CD4-positive, alpha-beta T cell treated with Interleukin-1 beta for 1 hour (primary cell): ENCODE measurements around the gene BCAS1.

Source experiments
- DNase-seq, 2 donors: peaks; one replicate each; pipeline ENCODE4 v3.0.0-alpha.2; 2020 to 2022

Gene BCAS1

DNA sequence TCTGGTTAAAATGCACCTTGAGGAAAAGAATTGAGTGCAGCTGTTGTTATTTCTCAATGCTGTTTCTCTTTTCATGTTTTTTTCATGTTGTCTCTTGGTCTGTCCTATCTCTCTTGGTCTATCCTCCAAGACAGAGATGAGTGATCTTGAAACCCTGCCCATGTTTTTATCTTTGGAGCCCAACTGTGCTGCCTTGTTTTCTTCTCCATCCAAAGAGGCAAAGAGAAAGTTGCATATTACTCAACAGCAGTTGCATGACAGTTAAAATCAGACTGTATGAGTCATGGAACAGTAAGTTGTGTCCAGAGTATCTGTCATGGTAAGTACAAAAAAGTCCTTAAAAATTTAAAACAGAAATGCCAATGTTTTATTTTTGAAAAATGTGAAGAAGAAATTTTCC lies 26.2 kb downstream of the BCAS1 start:
- no peak for DNase-seq

DNA sequence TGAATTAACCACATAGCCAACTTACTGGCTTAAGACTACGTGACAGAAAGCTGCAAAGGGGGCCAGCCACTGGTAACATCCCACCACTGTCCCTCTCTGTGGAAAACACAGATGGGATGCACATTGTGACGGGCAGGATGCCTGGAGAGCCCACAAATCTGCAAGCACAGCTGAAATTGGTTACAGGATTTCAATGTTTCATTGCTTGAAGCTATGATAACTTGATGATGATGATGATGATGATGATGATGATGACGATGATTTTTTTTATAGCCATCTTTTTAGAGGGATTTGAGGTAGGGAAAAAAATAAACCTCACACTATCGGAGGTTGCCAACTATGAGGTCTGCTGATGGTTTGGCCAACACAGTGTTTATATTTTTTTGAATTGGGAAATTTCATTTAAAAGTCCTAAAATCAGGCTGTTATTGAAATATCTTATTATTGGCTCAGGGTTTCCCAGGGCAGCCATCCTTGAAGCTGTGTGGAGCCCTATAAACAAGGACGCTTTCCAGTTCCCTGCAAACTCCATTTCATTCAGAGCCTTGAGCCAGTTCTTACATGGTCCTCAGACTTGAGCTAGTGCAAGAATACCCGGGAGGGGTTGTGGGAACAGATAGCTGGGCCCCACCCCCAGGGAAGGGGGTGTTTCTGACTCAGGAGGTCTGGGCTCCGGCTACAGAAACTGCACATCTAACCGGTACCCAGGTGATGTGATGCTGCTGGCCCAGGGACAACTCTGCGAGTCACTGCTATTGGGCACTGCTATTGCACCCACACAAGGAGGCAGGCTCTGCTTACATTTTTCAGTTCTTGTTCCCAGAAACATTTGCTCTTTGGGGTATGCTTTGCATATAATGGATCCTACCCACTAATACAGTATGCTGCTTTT lies 27.1 kb downstream of the BCAS1 start:
- DNase-seq, result no peak

- no peak for DNase-seq
Observed at GRCh38 chr20:54042021-54042420, 28.4 kb downstream of the BCAS1 start.

DNA sequence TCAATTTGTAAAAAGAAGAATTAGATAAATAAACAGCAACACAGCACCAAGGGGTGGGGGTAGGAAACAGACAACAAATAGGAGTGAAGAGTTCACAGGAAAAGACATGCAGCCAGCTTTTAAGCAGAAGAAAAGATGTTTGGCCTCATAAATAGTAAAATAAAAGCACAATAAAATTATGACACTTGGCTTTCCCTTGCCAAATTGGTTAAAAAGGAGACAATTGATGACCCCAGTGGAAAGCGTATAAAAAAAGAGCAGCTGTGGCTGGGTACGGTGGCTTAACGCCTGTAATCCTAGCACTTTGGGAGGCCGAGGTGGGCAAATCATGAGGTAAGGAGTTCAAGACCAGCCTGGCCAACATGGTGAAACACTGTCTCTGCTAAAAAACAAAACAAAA lies 29.1 kb downstream of the BCAS1 start:
- no peak for DNase-seq

DNA sequence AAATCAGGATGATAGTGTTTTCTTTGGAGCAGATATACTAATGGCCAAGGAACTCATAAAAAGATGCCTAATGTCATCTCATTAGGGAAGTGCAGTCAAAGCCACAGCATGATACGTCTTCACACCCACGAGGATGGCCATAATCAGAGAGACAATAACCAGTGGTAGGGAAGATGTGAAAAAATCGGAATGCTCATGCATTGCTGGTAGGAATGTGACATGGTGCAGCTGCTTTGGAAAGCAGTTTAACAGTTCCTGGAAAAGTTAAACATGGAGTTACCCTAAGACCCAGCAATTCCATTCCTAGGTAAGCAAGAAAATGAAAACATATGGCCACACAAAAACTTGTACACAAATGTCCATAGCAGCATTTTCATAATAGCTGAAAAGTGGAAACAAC lies 29.9 kb downstream of the BCAS1 start:
- no peak for DNase-seq

- no peak for DNase-seq
Observed at GRCh38 chr20:54038961-54039360, 31.4 kb downstream of the BCAS1 start.

DNA sequence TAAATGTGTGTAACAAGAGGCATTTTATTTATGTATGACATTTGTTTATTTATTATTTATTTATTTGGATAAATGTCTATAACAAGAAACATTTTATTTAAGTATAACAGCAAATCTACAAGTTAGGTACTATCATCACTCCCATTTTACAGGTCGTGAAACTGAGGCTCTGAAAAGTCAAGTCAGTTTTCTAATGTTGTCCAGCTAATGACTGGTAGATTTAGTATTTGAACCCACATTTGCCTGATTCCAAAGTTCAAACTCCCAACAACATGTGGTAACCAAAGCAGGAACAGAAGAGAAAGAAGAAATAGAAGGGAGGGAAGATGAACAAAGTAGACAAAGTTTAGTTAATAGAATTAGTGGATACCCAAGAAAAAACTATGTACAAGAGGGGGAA lies 32.9 kb downstream of the BCAS1 start:
- no peak for DNase-seq

GRCh38 chr20:54029643-54030042 lies 40.8 kb downstream of the BCAS1 start:
- DNase-seq, result no peak

DNA sequence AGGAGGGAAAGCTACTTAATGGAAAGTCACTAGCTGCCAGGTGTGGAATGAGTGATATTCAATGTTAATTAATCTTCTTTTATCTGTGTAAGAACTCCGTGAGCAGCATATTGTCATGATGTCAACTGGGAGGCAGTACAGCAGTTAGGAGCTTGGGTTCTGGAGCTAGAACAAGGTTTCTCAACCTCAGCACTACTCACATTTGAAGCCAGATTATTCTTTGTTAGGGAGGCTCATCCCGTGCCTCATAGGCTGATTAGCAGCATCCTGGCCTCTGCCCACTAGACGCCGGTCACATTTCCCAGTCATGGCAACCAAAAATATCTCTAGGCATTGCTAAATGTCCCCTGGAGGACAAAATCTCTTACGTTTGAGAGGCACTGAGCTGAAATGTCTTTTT lies 41.2 kb downstream of the BCAS1 start:
- DNase-seq, result no peak

DNA sequence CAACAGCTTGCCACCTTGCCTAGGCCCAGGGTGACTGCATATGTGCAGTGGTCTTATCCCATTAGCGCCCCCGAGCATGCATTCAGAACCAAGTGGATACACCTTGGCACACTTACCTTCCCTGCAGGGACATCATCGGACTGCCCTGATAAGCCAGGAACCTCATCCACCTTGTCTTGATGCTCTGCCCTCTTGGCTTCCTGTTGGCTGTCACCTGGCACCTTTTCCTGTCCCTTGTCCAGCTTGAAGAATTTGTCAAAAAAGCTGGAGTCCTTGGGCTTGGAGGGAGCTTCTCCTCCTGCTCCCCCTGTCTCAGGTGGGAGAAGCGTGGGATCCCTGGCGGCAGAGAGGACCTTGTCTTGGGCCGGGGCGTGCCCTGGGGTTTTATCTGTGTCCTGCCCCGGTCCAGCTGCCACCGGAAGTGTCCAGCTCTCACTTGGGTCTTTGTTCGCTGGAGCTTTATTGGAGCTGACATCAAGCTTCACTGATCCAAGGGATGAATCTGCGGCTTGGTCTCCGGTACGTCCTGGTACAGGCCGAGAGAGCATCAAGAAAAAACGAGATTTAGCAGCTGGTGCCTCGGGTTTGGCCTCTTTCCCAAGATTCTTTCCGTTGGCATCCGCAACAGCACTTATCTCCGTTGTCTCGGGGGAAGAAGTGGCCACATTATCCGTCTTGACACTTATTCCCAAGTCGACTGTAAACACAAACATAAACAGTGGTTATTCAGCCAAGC lies 42.0 kb downstream of the BCAS1 start:
- DNase-seq, result no peak

GRCh38 chr20:54027704-54028103 lies 42.7 kb downstream of the BCAS1 start:
- DNase-seq, result no peak

- DNase-seq, result no peak
Observed at GRCh38 chr20:54026295-54027064, 43.9 kb downstream of the BCAS1 start.

DNA sequence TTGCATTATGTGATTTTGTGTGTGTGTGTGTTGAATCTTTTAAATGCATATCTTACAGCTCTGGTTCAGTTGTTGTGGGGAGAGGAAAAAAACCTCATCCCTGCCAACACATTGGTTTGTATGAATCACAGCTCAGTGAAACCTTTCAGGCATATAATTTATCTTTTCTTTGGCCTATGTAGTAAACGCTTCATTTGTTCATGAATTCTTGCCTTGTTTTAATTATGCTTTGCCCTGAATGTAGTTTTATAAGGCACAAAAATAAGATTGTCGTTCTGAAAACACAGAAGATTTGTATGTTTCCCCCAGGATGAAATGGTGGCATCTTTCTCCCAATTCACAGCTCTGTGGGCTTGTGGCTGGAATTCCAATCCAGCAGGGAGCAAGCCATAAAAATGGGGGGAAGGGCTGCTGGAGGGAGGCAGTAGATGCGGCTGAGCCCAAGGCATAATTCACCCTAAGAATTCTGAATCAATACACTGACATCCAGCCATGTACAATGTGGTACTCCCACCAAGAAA lies 45.1 kb downstream of the BCAS1 start:
- no peak for DNase-seq

- no peak for DNase-seq
Observed at GRCh38 chr20:54023406-54023805, 47.0 kb downstream of the BCAS1 start.

GRCh38 chr20:54021446-54022235 lies 48.8 kb downstream of the BCAS1 start:
- DNase-seq, result no peak

DNA sequence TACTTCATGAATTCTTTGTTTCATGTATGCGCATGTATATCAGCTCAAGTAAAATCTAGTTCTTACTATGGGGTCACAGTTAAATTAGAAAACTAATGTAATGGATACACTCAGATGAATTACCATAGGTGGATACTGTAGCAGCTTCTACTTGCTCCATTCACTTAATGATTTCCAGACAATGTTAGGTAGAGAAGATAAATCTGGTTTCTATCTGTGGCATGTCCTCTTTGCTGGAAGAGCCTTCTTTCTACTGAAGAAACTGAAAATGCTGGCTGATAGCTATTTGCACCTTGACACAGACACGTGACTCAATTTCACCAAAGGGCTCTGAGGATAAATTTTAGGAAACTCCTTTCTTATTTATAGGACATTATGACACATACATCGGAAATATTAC lies 49.5 kb downstream of the BCAS1 start:
- DNase-seq, result no peak

DNA sequence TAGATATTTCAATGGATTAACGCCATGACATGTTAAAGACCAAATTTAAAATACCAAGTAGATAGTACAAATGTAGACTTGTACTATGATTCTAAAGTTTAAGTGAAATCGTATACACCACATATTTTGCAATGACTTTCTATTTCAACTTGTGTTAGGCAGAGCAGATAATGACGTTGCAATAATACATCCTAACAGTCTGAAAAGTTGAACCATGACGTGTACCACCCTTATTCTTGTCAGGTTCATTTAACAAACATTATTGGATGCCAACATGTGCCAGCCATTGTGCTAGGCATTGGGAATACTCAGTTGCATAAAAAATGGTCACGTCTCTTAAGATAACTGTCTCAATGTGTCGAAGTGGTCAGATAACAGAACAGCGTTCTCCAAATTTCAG lies 50.0 kb downstream of the BCAS1 start:
- no peak for DNase-seq

DNA sequence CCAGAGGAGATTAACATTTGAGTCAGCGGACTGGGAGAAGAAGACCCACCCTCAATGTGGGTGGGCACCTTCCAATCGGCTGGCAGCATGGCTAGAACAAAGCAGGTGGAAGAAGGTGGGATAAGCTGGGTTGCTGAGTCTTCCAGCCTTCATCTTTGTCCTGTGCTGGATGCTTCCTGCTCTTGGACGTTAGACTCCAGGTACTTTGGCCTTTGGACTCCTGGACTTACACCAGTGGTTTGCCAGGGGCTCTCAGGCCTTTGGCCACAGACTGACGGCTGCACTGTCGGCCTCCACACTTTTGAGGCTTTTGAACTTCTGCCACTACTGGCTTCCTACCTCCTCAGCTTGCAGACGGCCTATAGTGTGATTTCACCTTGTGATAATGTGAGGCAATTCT lies 50.8 kb downstream of the BCAS1 start:
- no peak for DNase-seq

DNA sequence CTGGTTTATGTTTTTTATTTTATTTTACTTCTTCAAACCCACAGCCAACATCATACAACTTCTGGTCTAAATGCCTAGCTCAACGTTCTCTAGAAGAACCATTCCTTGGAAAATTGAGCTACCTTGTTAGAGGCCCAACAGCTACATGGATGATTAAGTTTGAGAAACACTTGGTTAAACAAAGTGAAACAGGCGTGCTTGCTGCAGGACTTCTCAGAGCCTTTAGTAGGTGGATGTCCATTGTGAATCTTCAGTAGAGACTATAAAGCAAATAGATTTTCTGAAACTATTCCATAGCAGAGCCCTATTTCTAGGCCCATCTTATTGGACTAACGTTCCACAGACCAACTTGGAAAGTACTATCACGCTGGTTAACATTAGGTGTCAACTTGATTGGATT lies 51.3 kb downstream of the BCAS1 start:
- no peak for DNase-seq

DNA sequence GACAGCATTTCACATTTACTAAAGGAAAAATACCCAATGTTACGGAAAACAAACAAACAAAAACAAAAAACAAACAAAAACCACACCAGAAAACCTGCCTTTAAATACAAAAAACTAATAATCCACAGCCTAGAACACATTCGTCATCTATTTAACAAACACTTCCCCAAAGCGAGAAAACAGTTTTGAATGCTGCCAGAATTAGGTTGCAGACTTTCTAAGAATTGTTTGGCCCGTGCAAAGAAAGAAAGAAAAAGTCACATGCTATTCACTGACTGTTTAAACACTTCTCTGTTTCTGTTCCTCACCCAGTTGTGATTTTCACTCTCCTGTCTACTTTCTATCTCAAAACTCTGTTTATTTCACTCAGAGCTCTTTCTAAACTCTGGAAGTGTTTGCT lies 52.5 kb downstream of the BCAS1 start:
- no peak for DNase-seq

DNA sequence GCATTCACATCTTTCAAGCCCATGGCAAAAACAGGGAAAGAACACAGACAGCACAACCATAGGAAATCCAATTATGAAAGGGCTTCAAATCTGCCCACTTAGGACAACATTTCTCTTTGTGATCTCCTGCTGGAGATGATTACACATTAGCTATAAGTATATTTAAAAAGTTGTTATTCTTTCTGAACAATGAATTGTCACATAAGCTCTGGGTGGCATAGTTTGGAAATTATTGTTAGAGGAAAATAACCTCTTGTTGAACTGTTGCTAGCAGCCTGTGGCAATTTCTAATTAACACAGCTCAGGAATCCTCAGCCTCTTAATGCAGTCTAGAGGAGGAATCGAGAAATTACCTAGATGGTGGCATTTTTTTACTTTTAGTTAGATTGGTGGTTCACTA lies 54.9 kb downstream of the BCAS1 start:
- no peak for DNase-seq

DNA sequence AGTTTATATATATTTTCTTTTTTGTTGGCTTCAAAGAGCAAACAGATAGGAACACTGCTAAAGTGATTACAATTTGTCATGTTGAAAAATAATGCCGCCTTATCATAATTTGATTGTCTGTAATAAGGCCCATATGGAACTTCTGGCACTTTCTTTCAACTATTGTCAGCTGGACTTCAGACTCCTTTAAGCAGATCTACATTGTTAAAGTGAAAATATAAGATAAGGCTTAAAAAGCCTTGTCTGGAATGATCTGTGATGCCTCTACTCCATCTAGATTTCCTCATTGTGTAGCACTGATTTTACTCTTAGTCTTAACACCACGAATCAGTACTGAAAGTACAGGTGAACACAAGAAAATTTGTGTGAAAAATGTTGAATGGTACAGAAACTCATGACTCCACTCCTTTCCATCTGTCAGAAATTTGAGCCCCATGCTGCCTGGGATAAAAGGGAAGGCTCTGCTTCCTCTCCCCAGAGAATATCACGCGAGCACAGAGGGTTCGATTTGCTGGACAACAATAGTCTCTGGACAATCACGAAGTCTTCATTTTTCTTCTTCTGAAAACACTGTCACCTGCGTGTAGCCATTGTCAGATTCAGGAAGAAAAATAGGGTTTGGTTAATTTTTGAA lies 56.0 kb downstream of the BCAS1 start:
- DNase-seq, result no peak
